ELR (cell line): ENCODE measurements around the gene HS6ST3.
"Not testable (repeated sequence)": the region's sequence is repeated elsewhere in the genome, so short reads cannot be mapped to it uniquely, and the experiment has no call there.

Experiments used
- DNase-seq: peaks from one replicate; pipeline ENCODE4 v3.0.0-alpha.2; 2015; ENCODE audit warnings: low read depth

HS6ST3 gene

DNA sequence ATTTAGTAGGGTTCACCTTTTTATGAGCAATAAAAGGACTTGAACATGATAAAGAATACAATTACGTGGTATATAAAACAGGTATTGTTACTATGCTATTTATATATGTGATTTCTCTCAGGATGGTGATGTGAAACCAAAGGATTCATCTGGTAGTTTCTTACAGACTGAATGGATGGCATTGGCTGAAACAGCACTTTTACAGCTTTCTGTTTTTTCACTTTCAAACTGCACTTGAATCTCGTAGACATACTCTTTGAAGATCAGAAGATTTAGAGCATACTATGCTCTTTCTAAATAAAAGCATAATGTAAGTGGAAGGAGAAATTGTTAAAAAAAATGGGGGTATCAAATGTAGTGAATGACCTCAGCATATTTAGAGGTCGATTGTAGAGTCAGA is 354.8 kb downstream of the HS6ST3 start:
- DNase-seq = no peak

DNA sequence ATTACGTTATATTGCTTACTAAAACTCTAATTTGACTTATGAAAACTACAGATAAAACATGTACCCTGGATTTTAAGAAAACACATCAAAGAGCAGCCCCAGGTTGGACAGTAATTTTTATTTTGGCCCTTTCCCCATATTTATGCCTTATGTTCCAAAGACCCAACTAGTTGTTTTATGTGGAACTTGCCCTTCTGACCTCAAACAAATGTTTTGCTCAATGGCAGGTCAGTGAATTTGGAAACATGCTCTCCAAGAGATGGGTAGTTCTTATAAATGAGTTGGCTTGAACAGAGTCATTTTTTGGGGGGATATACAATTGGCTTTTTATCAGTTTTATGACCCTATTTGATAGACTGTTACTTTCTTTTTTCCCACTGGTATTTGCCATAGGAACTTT is 360.0 kb downstream of the HS6ST3 start:
- no peak for DNase-seq

GRCh38 chr13:96450326-96451020 is 360.6 kb downstream of the HS6ST3 start:
- DNase-seq = no peak

DNA sequence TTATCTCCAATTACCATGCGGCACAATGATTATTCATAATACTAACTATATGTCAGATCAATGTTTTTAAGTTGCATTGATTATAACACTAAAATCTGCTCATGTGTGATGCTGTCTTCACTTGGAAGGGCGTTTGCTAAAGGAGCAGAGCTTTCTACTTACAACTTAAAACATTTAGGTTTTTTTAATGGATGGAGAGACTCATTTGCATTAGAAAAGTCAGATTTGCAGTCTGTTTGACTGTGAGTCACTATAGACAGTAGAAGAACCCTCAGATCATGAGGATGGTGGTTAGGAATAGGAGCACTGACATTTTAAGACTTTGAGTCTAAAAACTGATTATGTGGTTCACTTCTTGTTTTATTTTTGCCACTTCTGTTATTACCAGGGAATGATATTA is 364.6 kb downstream of the HS6ST3 start:
- no peak for DNase-seq

GRCh38 chr13:96460609-96461008 is 370.7 kb downstream of the HS6ST3 start:
- DNase-seq = no peak

GRCh38 chr13:96473526-96474180 is 383.7 kb downstream of the HS6ST3 start:
- DNase-seq = no peak

DNA sequence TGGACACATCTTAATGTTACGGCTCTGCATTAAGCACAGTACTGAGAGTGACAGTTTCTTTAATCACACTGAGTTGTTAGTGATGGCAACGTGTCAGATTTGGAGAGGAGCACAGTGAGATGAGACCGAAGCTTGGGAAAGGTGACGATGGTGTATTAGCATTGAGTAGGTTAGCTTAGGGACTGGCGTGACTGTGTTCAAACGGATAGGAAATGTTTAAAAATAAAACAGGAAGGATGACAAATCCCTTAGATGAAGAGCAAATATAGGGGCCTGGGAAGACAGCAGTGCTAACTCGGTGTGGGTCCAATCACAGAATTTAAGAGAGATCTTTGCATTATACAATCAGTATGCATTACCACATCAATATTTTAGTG is 384.3 kb downstream of the HS6ST3 start:
- DNase-seq = no peak

DNA sequence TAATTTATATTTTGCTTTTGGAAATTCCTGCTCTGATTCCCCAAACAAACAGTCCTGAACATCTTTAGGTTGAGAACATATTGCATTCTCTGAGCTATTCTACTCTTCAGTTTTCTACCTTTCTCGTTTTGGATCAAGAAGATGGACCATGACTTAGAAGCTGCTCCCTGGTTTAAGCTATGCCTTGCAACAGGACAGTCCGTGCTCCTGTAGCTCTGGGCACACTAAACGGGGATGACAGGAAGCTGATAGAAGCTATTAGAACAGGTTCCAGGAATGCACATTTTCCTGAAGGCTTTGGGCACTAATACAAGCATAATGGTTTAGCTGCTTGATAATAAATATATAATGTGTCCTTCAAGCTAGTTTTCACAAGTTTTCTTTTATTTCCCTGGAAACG is 385.2 kb downstream of the HS6ST3 start:
- no peak for DNase-seq

- DNase-seq = no peak
Measured at GRCh38 chr13:96481482-96481881, 391.6 kb downstream of the HS6ST3 start.

DNA sequence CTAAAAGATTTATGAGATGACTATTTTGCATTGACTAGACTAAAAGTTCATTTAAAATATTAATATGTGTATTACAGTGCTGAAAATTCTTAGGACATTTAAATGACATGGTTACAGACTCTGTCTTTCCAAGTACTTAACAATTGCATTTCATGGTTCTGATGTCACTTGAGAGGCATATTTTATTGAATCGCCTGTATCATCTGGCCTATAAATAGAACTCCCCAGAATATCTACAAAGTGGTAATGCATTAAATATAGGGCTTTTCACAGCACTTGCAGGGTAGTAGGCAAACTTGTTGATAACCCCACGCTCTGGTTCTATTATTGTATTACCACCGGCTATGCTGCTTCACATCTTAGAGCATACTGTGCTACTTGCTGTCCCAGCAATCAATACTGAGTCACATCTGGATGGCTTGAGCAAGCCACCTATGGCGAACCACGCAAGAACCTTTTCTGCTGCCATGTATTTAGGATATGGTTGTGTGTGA is 400.6 kb downstream of the HS6ST3 start:
- no peak for DNase-seq

DNA sequence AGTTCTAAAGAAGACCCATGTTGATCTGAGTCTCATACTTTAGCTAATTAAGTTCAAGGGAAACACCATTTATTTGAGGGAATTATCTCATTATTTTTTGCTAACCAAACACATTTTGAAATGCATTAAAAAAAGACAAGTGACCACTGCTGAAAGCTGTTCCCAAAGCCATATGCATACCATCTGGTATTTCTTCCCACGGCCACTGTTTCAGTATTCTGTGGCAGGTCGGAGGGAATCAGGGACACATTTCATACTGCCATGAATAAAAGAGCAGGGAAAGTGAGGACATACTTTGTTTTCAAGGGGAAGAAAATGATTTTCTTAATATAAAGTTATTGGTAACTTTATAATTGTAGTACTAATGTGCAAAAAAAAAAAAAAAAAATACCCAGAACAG is 401.2 kb downstream of the HS6ST3 start:
- no peak for DNase-seq

DNA sequence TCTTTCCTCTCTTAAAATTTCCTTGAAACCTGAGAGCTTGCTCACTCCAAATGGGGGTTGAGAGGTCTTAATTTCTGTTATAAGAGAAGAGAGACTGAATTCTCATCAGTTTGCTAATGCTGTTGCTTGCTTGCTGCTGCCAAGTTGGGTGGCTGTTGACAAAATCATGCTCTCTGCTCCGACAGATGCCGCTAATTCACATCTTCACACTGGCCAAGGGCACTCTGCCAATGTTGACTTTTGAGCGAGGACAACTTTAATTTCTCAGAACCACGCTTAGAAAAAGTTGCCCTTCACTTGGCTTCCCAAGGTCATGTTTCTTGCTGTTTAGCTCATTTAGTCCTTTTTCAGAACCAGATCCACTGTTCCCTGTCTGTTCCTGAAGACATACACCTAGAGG is 402.9 kb downstream of the HS6ST3 start:
- DNase-seq = no peak

GRCh38 chr13:96499656-96500055 is 409.7 kb downstream of the HS6ST3 start:
- DNase-seq = no peak

DNA sequence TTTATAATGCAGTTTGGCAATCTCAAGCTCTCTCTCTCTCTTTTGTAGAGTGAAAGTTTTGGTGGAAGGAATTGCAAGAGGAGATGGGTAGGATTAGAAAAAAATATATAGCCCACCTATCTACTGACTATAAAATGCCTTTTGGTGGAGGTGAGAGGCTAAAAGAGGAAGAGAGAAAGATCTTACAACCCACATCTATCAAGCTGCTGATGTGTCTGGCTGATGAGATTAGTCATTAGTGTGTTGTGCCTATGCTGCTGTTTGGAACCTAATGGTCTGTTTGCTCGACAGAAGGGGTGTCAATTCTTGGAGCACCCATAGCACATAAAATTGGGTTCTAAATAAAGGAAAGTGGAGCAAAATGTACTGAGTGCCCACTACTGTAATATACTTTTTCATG is 411.0 kb downstream of the HS6ST3 start:
- DNase-seq = no peak

DNA sequence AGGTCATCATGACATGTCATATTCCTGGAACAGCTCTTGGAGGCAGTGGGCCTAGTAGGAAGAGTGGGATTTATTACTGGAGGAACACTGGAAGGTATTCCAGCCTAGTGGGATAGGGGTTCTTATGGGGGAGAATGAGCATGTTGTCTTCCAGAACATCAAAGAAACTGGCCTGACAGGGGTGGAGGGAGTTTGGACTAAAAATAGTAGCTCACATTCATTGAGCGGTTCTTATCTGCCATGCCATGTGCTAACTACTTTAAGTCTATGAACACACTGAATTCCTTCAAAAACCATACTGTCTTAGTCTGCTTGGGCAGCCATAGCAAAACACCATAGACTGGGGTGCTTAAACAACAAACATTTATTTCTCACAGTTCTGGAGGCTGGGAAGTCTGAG is 413.6 kb downstream of the HS6ST3 start:
- no peak for DNase-seq

- DNase-seq = no peak
Measured at GRCh38 chr13:96511587-96511986, 421.7 kb downstream of the HS6ST3 start.

GRCh38 chr13:96519380-96519779 is 429.5 kb downstream of the HS6ST3 start:
- DNase-seq = no peak

GRCh38 chr13:96524398-96525020 is 434.6 kb downstream of the HS6ST3 start:
- DNase-seq = not testable (repeated sequence)

DNA sequence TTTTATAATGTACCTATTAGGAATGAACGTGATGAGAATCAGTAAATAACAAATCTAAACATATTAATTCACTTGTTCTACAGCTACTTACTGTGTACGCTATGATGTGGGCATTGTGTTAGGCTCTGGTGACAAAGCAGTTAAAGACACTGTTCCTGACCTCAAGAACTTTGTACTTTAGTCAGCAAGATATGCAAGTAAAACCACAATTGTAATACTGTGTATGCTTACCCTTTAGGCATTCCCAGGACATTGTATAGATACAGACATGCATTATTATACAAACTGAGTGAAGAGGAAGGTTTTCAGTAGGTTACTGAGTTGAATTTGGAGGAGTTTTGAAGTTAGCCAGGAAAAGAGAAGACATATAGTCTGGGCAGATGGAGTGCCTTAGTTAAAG is 435.8 kb downstream of the HS6ST3 start:
- DNase-seq = no peak

- no peak for DNase-seq
Measured at GRCh38 chr13:96527497-96527896, 437.6 kb downstream of the HS6ST3 start.

DNA sequence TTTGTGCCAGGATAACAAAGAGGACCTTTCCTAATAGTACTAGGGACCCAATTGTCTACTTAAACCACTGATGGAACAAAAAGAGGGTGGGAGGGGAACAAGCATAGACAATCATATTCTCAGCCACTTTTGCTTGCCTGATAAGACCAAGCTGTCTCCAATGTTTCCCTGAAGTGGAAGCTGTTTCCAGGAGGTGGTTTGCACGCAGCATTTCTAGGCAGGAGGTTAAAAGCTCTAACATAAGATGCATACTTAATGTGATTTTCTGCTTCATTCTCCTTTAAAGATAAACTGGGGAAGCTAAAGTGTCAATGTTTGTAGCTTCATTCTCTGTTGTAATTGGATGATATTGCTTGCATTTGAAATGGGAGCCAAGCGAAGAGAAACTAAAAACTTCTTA is 442.9 kb downstream of the HS6ST3 start:
- DNase-seq = no peak

GRCh38 chr13:96533408-96533807 is 443.5 kb downstream of the HS6ST3 start:
- no peak for DNase-seq

GRCh38 chr13:96539791-96540190 is 449.9 kb downstream of the HS6ST3 start:
- no peak for DNase-seq
